ENCODE data around the gene LAD1.

Gene LAD1

DNA sequence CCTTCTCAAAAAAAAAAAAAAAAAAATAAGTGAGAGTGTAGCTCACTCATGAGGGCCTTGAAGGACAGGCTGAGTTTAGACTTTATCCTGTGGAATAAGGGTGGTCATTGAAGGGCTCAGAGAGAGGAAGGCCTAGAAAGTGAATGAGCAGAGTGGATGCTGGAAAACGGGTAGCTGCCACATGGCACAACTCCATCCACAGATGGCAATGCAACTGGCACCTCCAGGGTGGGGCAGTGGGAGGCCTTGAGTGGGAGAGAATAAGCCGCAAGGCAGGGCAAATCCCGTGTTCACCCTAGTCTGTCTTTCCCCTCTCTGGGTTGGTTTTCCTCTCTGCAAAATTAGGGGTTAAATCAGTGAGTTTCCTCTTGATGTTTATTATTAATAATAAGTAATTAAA, 19.3 kb upstream of the LAD1 start:
- DNase-seq = no peak

DNA sequence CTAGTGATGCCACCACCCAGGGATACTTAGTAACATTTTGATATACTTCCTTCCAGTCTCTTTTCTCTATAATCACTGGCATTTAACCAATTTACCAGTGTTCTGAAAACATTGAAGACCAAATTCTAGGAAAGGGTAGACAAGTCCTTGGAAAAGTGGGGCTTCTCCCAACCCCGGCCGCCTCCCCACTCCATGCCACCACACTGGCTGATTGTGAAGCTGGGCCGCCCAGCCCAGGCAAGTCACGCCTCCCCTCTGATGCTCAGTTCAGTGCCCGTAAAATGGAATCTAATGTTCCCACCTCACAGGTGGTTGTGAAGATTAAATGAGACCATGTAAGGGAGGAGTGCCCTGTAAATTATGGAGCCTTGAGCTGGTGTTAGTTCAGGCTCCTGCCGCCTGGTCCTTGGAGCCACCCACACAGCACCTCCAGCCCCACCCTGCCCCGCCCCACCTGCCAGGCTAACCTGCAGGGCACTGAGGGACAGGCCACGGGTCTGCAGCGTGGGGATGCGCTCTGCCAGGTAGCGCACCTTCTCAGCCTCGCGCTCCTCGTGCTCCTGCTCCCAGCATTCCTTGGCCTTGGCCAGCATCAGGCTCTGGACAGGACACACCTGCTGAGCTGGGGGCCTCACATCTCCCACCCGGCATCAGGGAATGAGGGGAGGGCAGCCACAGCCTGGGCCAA, 15.1 kb upstream of the LAD1 start:
- DNase-seq = no peak

- no peak for DNase-seq
Observed at GRCh38 chr1:201411292-201411691, 12.2 kb upstream of the LAD1 start.

DNA sequence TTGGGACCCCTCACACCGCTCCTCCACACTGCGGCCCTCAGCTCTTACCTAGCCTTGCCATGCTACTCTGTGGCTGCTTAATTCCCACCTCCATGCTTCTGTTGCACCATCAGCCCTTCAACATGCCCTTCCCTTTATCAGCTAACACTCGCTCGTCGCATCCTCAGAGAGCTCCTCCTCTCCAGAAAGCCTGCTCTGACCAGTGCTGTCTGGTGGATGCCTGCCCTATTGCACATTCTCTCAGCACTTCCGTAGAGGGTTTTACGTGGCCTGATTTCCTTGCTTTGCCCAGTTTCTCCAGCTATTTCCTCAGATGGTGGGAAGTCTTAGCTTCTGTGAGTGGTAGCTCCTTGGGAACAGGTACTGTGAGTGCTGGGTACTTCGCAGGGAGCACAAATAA, 10.3 kb upstream of the LAD1 start:
- no peak for DNase-seq

GRCh38 chr1:201408834-201409200, 9.7 kb upstream of the LAD1 start:
- DNase-seq = no peak

DNA sequence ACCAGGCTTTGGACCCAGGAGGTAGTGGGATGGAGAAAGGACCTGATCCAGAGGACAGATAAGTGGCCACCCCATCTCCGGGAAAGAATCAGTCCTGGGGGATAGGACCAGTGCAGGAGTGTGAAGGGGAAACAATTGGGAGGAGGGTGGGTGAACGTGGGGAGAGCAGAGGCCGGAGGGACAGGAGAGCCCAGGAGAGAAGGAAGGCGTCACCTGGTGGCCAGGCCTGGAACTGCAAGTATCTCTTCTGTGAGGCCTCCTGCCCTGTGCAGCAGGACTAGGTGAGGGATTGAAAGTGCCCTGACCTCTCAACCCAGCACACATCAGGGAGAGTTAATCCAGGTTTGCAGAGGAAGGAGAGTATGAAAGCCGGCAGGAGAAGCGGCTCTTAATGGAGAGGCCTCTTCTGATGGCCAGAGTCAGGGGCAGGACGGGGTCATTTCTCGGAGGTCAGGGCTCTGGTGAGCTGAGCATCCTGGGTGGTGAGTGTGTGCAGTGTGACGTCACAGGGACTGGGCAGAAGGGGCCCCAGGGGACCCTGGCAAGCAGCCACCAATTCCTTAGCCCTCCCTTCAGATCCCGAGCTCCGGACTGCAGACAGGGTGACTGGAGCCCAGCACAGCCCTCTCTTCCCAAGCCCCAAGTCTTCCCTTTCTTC, 9.2 kb upstream of the LAD1 start:
- DNase-seq = peak; percentile 12

DNA sequence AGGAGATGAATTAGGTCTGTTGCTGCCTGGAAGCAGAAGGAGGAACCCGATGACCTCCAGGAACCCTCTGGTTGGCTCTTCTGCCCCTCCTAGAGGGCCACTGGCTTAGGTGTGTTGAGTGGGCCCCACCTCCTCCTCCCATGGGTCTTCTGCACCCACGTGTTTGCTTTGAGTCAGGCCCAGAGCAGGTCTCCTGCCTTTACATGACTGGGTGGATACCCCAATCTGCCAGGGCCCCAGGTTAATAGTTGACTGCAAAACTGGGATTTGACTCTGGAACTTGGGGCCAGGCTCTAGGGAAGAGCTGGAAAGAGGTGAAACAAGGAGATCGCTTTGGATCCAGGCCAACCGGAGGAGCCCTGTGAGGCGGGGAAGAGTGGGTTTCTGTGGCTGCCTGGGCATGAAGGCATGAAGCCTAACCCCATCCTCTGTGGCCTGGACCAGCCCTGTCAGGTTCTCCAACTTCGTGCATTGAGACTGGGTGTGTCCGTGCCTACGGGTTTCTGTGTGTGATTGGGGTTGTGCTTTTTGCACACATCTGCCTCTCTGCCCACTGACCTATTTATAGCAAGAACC, 7.8 kb upstream of the LAD1 start:
- no peak for DNase-seq

DNA sequence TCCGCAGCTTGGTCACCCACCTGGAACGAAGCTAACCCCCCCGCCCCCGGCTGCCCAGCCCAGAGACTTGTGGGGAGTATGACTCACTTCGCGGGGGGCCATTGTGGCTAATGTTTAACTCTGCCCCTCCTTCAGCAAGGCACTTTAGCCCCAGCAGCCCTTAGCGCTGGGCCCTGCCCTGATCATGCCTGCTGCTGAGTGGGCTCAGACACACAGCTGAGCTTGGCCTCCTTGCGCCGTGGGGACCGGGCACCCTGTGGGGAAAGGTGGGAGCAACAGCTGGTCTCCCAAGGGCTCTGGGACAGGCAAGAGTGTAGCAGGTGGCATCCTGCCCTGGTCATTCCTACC, 6.3 kb upstream of the LAD1 start:
- DNase-seq = no peak

DNA sequence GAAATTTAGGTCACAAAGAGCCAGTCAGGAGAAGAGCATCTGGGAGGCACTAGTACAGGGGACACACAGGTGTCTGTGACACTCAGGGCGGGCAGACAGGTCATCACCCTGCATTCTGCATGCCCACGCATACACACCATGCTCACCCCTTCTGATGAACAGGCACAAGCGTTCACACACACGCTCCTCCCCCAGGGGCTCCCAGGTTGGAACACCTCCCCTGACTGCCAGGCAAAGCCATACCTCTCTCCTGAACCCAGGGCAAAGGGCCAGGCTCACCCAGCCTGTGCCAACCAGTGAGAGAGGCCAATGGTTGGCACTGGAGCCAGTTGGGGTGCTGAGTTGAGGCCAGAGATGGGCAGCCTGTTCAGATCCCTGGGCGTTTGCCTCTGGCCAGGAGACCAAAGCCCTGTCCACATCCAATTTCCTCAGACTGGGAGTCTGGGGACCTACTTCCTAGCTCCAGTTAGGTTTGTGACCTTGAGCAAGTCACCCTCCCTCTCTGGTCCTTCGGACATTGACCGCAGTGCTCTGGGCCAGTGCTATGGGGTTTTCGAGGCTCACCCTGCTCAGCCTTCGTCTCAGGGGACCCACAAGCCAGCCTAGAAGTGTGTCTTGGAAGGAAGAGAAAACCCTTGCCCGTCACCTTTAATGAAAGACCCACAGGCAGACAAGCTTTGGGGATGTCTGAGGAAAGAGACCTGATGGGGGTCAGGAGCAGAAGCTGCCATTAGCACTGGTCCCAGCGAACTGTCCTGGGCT, 5.8 kb upstream of the LAD1 start:
- no peak for DNase-seq

- no peak for DNase-seq
Observed at GRCh38 chr1:201404055-201404454, 4.9 kb upstream of the LAD1 start.

DNA sequence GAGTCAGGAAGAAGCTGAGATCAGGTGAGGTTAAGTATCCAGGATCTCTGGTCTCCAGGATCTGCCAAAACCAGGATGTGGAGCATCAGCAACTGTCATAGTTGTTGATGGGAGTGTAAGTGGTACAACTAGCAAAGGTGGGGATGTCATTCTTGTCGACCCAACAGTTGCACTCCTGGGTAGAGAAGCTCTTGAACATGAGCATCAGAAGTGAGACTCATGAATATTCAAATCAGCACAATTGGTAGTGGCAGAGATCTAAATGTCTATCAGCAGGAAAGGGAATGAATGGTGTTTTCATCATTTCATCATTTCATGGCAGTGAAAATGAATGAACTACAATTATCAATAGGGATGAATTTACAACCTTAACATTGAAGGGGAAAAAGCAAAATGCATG, 4.2 kb upstream of the LAD1 start:
- DNase-seq = no peak

GRCh38 chr1:201401700-201402099, 2.6 kb upstream of the LAD1 start:
- DNase-seq = no peak

GRCh38 chr1:201400852-201401230, 1.7 kb upstream of the LAD1 start:
- DNase-seq = no peak

- no peak for DNase-seq
Observed at GRCh38 chr1:201400212-201400851, 1.2 kb upstream of the LAD1 start.

- DNase-seq = peak; percentile 40
Observed at GRCh38 chr1:201399352-201400126, 415 bp upstream of the LAD1 start.

GRCh38 chr1:201397675-201398074, 1.4 kb downstream of the LAD1 start:
- DNase-seq = no peak

GRCh38 chr1:201396861-201397464, 2.2 kb downstream of the LAD1 start:
- no peak for DNase-seq

DNA sequence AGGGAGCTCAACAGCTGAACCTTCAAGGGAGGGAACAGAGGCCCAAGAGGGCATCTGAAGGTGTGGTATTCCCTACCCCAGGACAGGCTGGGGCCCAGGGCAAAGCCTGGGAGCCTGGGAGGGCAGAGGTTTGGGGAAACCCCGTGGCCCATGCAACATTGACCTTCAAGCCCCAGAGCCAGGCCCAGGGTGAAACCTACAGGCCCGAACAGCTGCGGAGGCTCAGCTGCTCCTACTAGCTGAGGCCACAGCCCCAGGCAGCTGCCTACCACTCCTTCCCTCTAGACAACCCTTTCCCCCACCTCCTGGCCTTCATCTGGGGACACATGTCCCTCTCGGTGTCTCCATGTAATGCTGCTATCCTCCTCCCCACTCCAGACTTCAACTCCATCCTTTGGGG, 3.2 kb downstream of the LAD1 start:
- DNase-seq = no peak

DNA sequence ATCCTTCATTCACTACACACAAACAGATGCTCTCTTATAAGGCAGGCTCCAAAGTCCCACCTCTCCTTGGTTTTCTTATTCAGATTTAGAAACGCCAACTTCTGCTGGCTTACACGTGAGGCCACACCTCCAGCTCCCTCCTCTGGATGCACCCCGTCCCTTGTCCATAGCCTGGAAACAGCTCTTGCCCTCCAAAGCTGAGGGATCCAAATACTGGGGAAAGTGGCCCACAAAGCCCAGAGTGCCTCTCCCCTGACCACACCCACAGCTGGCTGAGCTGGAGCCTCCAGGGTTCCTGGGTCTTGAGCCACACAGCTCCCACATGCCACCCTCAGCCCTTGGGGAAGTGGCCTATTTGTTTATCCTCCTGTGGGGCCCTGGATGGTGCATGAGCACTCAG, 4.5 kb downstream of the LAD1 start:
- no peak for DNase-seq

- no peak for DNase-seq
Observed at GRCh38 chr1:201393076-201393475, 6.0 kb downstream of the LAD1 start.

DNA sequence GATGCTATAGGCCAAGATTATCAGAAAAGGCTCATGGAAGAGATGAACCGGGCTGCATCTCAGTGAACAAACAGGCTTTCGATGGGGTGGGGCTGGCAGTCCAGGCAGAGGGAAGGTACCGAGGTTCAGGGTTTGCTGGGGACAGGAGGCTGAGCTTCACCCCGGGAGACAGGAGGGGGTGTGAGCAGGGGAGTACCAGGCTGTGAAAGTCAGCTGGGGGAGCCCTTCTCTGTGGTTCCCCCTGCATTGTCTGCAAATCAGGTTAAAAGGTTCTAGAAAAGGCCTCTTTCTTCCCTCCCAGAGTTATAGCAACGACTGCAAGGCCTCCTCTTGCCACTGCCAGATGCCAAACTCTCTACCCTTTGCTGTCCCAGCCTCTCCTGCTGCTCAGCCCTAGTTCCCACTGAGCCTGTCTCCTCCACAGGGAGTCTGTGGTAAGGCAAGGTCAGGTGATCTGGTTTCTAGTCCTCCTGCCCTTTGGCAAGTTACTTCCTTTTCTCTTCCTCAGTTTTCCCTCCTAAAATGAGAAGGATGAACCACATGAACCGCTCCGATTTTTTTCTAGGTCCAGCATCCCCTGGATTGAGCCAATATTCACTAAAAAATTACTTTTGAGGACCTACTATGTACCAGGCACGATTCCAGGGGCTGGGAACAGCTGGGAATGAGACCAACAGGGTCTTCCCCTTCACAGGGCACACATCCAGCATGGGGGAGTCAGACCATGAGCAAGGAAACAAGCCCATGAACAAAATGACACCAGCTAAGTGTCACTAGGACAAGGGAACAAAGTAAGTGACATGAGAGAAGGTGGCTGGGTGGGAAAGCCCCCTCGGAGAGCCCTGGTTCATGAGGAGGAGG, 7.2 kb downstream of the LAD1 start:
- DNase-seq = no peak
